HepG2 (cell line): ENCODE data around the gene USP7. TPM values are rescaled to one million over a fixed set of nuclear protein-coding genes. Genes with fewer than 3 reads are reported as not detected.

Experiments
- FOXP1 ChIP-seq, 2 experiments: fragments of 450-650 bp in 1 of 2; IDR thresholded peaks; 2 replicates each; pipeline ENCODE4 v1.6.1; 2017 to 2018; ENCODE audit warnings: antibody characterized with exemption in 1 of 2
- HIVEP1 ChIP-seq: sonication (generic); formaldehyde crosslinking; IDR thresholded peaks from 2 replicates; pipeline ENCODE4 v1.4.0; 2020; ENCODE audit warnings: mild to moderate bottlenecking, missing genetic modification reagents
- MIER2 ChIP-seq: IDR thresholded peaks from 2 replicates; pipeline ENCODE4 v1.6.1; 2016; ENCODE audit warnings: missing biosample characterization, missing genetic modification reagents
- MTA3 ChIP-seq: sonication (generic); formaldehyde crosslinking; IDR thresholded peaks from 2 replicates; pipeline ENCODE4 v1.4.0; 2020; ENCODE audit warnings: missing genetic modification reagents
- NFYC ChIP-seq: IDR thresholded peaks from 2 replicates; pipeline ENCODE4 v1.6.1; 2016; ENCODE audit warnings: missing genetic modification reagents, missing compliant biosample characterization
- PLRG1 ChIP-seq: fragments of 450-650 bp; conservative IDR thresholded peaks from 2 replicates; pipeline ENCODE4 v1.6.1; 2016
- SMC3 ChIP-seq: IDR thresholded peaks from 2 replicates; pipeline ENCODE4 v1.6.1; 2011; ENCODE audit warnings: low read length, improper control_type of control experiment
- SP140L ChIP-seq: sonication (generic); formaldehyde crosslinking; IDR thresholded peaks from 2 replicates; pipeline ENCODE4 v1.4.0; 2020; ENCODE audit warnings: missing genetic modification reagents, borderline replicate concordance
- SPEN ChIP-seq: sonication (generic); formaldehyde crosslinking; IDR thresholded peaks from 2 replicates; pipeline ENCODE4 v1.5.1; 2020; ENCODE audit warnings: low read depth, mild to moderate bottlenecking, missing genetic modification reagents
- STAG1 ChIP-seq: sonication (generic); formaldehyde crosslinking; IDR thresholded peaks from 2 replicates; pipeline ENCODE4 v1.4.0; 2020; ENCODE audit warnings: missing genetic modification reagents
- U2AF1 ChIP-seq: fragments of 200-400 bp; formaldehyde crosslinking; optimal IDR thresholded peaks from 2 replicates; pipeline ENCODE3; 2017; ENCODE audit warnings: mild to moderate bottlenecking, low read depth, low read length
- ZNF883 ChIP-seq: sonication (generic); formaldehyde crosslinking; IDR thresholded peaks from 2 replicates; pipeline ENCODE4 v1.5.1; 2020; ENCODE audit warnings: mild to moderate bottlenecking, missing genetic modification reagents; ENCODE audit errors: not compliant biosample characterization
- polyA plus RNA-seq, 8 experiments: library from polyadenylated mRNA; depleted of rRNA in 3 of 8; stranded (reverse) in 7 of 8; unstranded in 1 of 8; fragments of >200 nt; fragmentation: Illumina TruSeq in 4 of 8; extraction: Trizol in 4 of 8; gene quantifications; 2 replicates each; pipeline versions ENCODE4 v1.2.1 to v1.2.3, GENCODE V29; 2011 to 2016; ENCODE audit warnings: low read depth in 4 of 8, missing spikeins in 1 of 8, mixed read lengths in 1 of 8; ENCODE audit not compliant: insufficient read depth in 1 of 8
- total RNA-seq, 5 experiments: library from RNA; depleted of rRNA; stranded (reverse); fragments of >200 nt; fragmentation: Illumina TruSeq; extraction: Trizol; gene quantifications; 2 replicates each; pipeline ENCODE4 v1.2.3, GENCODE V29; 2016; ENCODE audit warnings: low read depth in 1 of 5
- TF ChIP-seq, protein P1 (sequence below): sonication (generic); formaldehyde crosslinking; IDR thresholded peaks from 2 replicates; pipeline ENCODE4 v1.4.0; 2020; ENCODE audit warnings: mild to moderate bottlenecking, low read depth, missing genetic modification reagents
- TF ChIP-seq, protein P2 (sequence below): sonication (generic); formaldehyde crosslinking; IDR thresholded peaks from 2 replicates; pipeline ENCODE4 v1.4.0; 2020; ENCODE audit warnings: missing genetic modification reagents
- TF ChIP-seq, protein P3 (sequence below): sonication (generic); formaldehyde crosslinking; IDR thresholded peaks from 2 replicates; pipeline ENCODE4 v1.5.0; 2020; ENCODE audit warnings: missing genetic modification reagents
- TF ChIP-seq, protein P4 (sequence below): sonication (generic); formaldehyde crosslinking; IDR thresholded peaks from 2 replicates; pipeline ENCODE4 v1.4.0; 2020; ENCODE audit warnings: mild to moderate bottlenecking, missing genetic modification reagents, borderline replicate concordance
- TF ChIP-seq, protein P5 (sequence below): sonication (generic); formaldehyde crosslinking; IDR thresholded peaks from 2 replicates; pipeline ENCODE4 v1.4.0; 2020; ENCODE audit warnings: missing genetic modification reagents

USP7 gene
- total and polyA plus RNA-seq, 2 of the 13 experiments (the other 11 are each of a cell fraction or from before 2014, with no cell fraction given): 52.5 to 173 TPM

DNA sequence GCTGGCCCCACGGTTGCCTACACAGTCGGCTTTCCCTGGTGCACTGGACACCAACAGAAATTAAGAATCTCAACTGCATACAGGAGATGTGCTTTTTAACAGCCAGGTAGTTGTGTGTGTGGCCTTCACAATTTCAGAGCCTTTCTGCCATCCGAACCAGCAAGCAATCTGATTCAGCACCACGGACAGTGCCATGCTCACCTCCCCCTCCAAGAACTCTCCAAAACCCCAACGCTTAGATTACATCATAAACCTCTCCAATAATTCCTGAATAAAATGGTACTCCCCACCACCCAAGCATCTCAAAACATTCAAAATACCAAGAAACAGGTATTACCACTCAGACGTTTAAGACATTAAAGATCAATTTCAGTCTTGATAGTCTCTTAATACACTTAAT, 31.8 kb downstream of the USP7 start (continued):
- TF ChIP-seq, protein P1, sequence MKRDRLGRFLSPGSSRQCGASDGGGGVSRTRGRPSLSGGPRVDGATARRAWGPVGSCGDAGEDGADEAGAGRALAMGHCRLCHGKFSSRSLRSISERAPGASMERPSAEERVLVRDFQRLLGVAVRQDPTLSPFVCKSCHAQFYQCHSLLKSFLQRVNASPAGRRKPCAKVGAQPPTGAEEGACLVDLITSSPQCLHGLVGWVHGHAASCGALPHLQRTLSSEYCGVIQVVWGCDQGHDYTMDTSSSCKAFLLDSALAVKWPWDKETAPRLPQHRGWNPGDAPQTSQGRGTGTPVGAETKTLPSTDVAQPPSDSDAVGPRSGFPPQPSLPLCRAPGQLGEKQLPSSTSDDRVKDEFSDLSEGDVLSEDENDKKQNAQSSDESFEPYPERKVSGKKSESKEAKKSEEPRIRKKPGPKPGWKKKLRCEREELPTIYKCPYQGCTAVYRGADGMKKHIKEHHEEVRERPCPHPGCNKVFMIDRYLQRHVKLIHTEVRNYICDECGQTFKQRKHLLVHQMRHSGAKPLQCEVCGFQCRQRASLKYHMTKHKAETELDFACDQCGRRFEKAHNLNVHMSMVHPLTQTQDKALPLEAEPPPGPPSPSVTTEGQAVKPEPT: no peak
- no peak for TF ChIP-seq MTA3
- no peak for TF ChIP-seq PLRG1
- TF ChIP-seq SPEN (CRISPR knock-in tag): no peak
- TF ChIP-seq, protein P2, sequence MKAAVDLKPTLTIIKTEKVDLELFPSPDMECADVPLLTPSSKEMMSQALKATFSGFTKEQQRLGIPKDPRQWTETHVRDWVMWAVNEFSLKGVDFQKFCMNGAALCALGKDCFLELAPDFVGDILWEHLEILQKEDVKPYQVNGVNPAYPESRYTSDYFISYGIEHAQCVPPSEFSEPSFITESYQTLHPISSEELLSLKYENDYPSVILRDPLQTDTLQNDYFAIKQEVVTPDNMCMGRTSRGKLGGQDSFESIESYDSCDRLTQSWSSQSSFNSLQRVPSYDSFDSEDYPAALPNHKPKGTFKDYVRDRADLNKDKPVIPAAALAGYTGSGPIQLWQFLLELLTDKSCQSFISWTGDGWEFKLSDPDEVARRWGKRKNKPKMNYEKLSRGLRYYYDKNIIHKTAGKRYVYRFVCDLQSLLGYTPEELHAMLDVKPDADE (CRISPR knock-in tag): no peak; the same call in 1 of the 2 replicates
- peak; percentile 99 for TF ChIP-seq MIER2
- TF ChIP-seq STAG1 (CRISPR knock-in tag): no peak
- TF ChIP-seq SMC3: no peak
- no peak for TF ChIP-seq ZNF883 (CRISPR knock-in tag)
- TF ChIP-seq, protein P3, sequence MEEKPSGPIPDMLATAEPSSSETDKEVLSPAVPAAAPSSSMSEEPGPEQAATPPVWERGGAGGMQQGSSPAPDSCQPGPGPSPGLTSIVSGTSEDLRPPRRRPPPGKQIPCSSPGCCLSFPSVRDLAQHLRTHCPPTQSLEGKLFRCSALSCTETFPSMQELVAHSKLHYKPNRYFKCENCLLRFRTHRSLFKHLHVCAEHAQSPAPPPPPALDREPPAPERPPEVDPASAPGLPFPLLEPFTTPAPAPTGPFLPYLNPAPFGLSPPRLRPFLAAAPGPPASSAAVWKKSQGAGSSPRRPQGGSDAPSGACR (CRISPR knock-in tag): no peak
- no peak for TF ChIP-seq HIVEP1 (CRISPR knock-in tag)
- 0 out of 2 replicates have a peak, but pooled peaks have one; percentile 21 for TF ChIP-seq NFYC (CRISPR knock-in tag)
- 0 out of 2 replicates have a peak, but pooled peaks have one; percentile 70 for TF ChIP-seq SP140L
- no peak for TF ChIP-seq U2AF1
- TF ChIP-seq, protein P4, sequence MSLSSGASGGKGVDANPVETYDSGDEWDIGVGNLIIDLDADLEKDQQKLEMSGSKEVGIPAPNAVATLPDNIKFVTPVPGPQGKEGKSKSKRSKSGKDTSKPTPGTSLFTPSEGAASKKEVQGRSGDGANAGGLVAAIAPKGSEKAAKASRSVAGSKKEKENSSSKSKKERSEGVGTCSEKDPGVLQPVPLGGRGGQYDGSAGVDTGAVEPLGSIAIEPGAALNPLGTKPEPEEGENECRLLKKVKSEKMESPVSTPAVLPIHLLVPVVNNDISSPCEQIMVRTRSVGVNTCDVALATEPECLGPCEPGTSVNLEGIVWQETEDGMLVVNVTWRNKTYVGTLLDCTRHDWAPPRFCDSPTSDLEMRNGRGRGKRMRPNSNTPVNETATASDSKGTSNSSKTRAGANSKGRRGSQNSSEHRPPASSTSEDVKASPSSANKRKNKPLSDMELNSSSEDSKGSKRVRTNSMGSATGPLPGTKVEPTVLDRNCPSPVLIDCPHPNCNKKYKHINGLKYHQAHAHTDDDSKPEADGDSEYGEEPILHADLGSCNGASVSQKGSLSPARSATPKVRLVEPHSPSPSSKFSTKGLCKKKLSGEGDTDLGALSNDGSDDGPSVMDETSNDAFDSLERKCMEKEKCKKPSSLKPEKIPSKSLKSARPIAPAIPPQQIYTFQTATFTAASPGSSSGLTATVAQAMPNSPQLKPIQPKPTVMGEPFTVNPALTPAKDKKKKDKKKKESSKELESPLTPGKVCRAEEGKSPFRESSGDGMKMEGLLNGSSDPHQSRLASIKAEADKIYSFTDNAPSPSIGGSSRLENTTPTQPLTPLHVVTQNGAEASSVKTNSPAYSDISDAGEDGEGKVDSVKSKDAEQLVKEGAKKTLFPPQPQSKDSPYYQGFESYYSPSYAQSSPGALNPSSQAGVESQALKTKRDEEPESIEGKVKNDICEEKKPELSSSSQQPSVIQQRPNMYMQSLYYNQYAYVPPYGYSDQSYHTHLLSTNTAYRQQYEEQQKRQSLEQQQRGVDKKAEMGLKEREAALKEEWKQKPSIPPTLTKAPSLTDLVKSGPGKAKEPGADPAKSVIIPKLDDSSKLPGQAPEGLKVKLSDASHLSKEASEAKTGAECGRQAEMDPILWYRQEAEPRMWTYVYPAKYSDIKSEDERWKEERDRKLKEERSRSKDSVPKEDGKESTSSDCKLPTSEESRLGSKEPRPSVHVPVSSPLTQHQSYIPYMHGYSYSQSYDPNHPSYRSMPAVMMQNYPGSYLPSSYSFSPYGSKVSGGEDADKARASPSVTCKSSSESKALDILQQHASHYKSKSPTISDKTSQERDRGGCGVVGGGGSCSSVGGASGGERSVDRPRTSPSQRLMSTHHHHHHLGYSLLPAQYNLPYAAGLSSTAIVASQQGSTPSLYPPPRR (CRISPR knock-in tag): no peak
- TF ChIP-seq, protein P5, sequence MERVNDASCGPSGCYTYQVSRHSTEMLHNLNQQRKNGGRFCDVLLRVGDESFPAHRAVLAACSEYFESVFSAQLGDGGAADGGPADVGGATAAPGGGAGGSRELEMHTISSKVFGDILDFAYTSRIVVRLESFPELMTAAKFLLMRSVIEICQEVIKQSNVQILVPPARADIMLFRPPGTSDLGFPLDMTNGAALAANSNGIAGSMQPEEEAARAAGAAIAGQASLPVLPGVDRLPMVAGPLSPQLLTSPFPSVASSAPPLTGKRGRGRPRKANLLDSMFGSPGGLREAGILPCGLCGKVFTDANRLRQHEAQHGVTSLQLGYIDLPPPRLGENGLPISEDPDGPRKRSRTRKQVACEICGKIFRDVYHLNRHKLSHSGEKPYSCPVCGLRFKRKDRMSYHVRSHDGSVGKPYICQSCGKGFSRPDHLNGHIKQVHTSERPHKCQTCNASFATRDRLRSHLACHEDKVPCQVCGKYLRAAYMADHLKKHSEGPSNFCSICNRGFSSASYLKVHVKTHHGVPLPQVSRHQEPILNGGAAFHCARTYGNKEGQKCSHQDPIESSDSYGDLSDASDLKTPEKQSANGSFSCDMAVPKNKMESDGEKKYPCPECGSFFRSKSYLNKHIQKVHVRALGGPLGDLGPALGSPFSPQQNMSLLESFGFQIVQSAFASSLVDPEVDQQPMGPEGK (CRISPR knock-in tag): peak; percentile 64
- TF ChIP-seq FOXP1 (IDR thresholded peaks at IDR 0.05): no peak
- no peak for TF ChIP-seq FOXP1 (CRISPR knock-in tag; IDR thresholded peaks at IDR 0.05)
